Erythroblast (primary cell): ENCODE results near the gene SERBP1.

Source experiments
- GATA1 ChIP-seq: IDR thresholded peaks from 2 replicates; pipeline ENCODE4 v1.6.1; 2011; ENCODE audit warnings: low read depth, mild to moderate bottlenecking, control low read depth, low read length, moderate library complexity
- POLR2A ChIP-seq: IDR thresholded peaks from 2 replicates; pipeline ENCODE4 v1.6.1; 2011; ENCODE audit warnings: mild to moderate bottlenecking, low read length

- TF ChIP-seq POLR2A (no peak), GATA1 (no peak)
These were observed 11.0 kb upstream of the SERBP1 start for GRCh38 chr1:67441183-67441582.
